Central memory CD8-positive, alpha-beta T cell (primary cell): ENCODE measurements around the gene ZNF668.
A peak's percentile ranks its signal among the peaks of the same experiment; 100 is the strongest.

ENCODE experiments used
- ATAC-seq: fragments of 150-1000 bp; cut with Tn5 transposase; replicated peaks from 2 replicates; pipeline ENCODE4 v1.10.0; 2022; ENCODE audit warnings: mild to moderate bottlenecking, moderate FRiP score, moderate number of reproducible peaks; ENCODE audit not compliant: poor library complexity, severe bottlenecking; ENCODE audit errors: extremely low read depth
- DNase-seq, 2 donors: peaks; one replicate each; pipeline ENCODE4 v3.0.0; 2021; ENCODE audit warnings: low spot score in 2 of 2
- H3K27ac Mint-ChIP-seq: one replicate; pipeline ENCODE4 v1.8.0; 2022; ENCODE audit warnings: low read depth, mild to moderate bottlenecking, moderate library complexity, mixed read lengths
- H3K27me3 Mint-ChIP-seq: one replicate; pipeline ENCODE4 v1.8.0; 2022; ENCODE audit warnings: mixed read lengths
- H3K36me3 Mint-ChIP-seq: one replicate; pipeline ENCODE4 v1.8.0; 2022; ENCODE audit warnings: mild to moderate bottlenecking, moderate library complexity, mixed read lengths; ENCODE audit not compliant: insufficient read depth
- H3K4me1 Mint-ChIP-seq: one replicate; pipeline ENCODE4 v1.8.0; 2022; ENCODE audit warnings: mixed read lengths
- H3K4me3 Mint-ChIP-seq: one replicate; pipeline ENCODE4 v1.8.0; 2022; ENCODE audit warnings: mild to moderate bottlenecking, moderate library complexity, mixed read lengths
- H3K9me3 Mint-ChIP-seq: one replicate; pipeline ENCODE4 v1.8.0; 2022; ENCODE audit warnings: mixed read lengths

ZNF668 gene

GRCh38 chr16:31083081-31083480 is 9.0 kb upstream of the ZNF668 start:
- Mint-ChIP-seq H3K27me3 (no peaks in the 10 kb centered on the region), H3K27ac (no peak overlapping the region), H3K36me3 (peaks cover 13% of the 10 kb centered on the region), H3K9me3 (no peaks in the 10 kb centered on the region), H3K4me3 (no peak overlapping the region), H3K4me1 (peaks cover 13% of the 10 kb centered on the region)
- no peak for ATAC-seq
- no peak for DNase-seq

GRCh38 chr16:31082368-31083045 is 8.5 kb upstream of the ZNF668 start:
- Mint-ChIP-seq H3K4me3 (no peak overlapping the region), H3K27me3 (no peaks in the 10 kb centered on the region), H3K27ac (peak overlapping the region; percentile 78), H3K4me1 (peaks cover 13% of the 10 kb centered on the region), H3K9me3 (no peaks in the 10 kb centered on the region), H3K36me3 (peaks cover 17% of the 10 kb centered on the region)
- no peak for ATAC-seq
- DNase-seq, result no peak

- H3K4me1 Mint-ChIP-seq, result peaks cover 15% of the 10 kb centered on the region
- no peaks in the 10 kb centered on the region for H3K27me3 Mint-ChIP-seq
- H3K4me3 Mint-ChIP-seq, result no peak overlapping the region
- DNase-seq (no peak), ATAC-seq (no peak)
- H3K36me3 Mint-ChIP-seq, result peaks cover 21% of the 10 kb centered on the region
- no peaks in the 10 kb centered on the region for H3K9me3 Mint-ChIP-seq
- H3K27ac Mint-ChIP-seq, result peak overlapping the region; percentile 78
These were observed 7.7 kb upstream of the ZNF668 start for GRCh38 chr16:31081428-31082351.

- Mint-ChIP-seq H3K4me1 (peaks cover 15% of the 10 kb centered on the region), H3K9me3 (no peaks in the 10 kb centered on the region), H3K27me3 (no peaks in the 10 kb centered on the region), H3K27ac (peak overlapping the region; percentile 53), H3K4me3 (no peak overlapping the region), H3K36me3 (peaks cover 21% of the 10 kb centered on the region)
- DNase-seq, result no peak
- ATAC-seq, result no peak
These were observed 6.8 kb upstream of the ZNF668 start for GRCh38 chr16:31080756-31081419.

- Mint-ChIP-seq H3K4me3 (no peak overlapping the region), H3K9me3 (no peaks in the 10 kb centered on the region), H3K4me1 (peaks cover 17% of the 10 kb centered on the region), H3K27ac (peak overlapping the region; percentile 22), H3K36me3 (peaks cover 19% of the 10 kb centered on the region), H3K27me3 (no peaks in the 10 kb centered on the region)
- no peak for DNase-seq
- no peak for ATAC-seq
These were observed 6.1 kb upstream of the ZNF668 start for GRCh38 chr16:31080035-31080629.

- H3K27ac Mint-ChIP-seq, result no peak overlapping the region
- H3K9me3 Mint-ChIP-seq, result no peaks in the 10 kb centered on the region
- H3K4me3 Mint-ChIP-seq, result no peak overlapping the region
- peaks cover 23% of the 10 kb centered on the region for H3K36me3 Mint-ChIP-seq
- H3K4me1 Mint-ChIP-seq, result peaks cover 24% of the 10 kb centered on the region
- ATAC-seq, result no peak
- no peak for DNase-seq
- no peaks in the 10 kb centered on the region for H3K27me3 Mint-ChIP-seq
These were observed 5.4 kb upstream of the ZNF668 start for GRCh38 chr16:31079342-31079944.

- ATAC-seq, result no peak
- Mint-ChIP-seq H3K4me3 (no peak overlapping the region), H3K27me3 (no peaks in the 10 kb centered on the region), H3K36me3 (peaks cover 22% of the 10 kb centered on the region), H3K4me1 (peaks cover 25% of the 10 kb centered on the region), H3K9me3 (no peaks in the 10 kb centered on the region), H3K27ac (no peak overlapping the region)
- DNase-seq, result no peak
These were observed 4.7 kb upstream of the ZNF668 start for GRCh38 chr16:31078597-31079341.

- Mint-ChIP-seq H3K4me1 (peaks cover 28% of the 10 kb centered on the region), H3K4me3 (no peak overlapping the region), H3K9me3 (no peaks in the 10 kb centered on the region), H3K27me3 (no peaks in the 10 kb centered on the region), H3K27ac (no peak overlapping the region), H3K36me3 (peaks cover 24% of the 10 kb centered on the region)
- no peak for ATAC-seq
- no peak for DNase-seq
These were observed 3.8 kb upstream of the ZNF668 start for GRCh38 chr16:31077592-31078396.

- ATAC-seq (no peak), DNase-seq (no peak)
- Mint-ChIP-seq H3K27ac (peak overlapping the region; percentile 59), H3K4me1 (peaks cover 31% of the 10 kb centered on the region), H3K27me3 (no peaks in the 10 kb centered on the region), H3K4me3 (no peak overlapping the region), H3K36me3 (peaks cover 27% of the 10 kb centered on the region), H3K9me3 (no peaks in the 10 kb centered on the region)
These were observed 3.0 kb upstream of the ZNF668 start for GRCh38 chr16:31077024-31077423.

- no peaks in the 10 kb centered on the region for H3K9me3 Mint-ChIP-seq
- peak overlapping the region; percentile 27 for H3K4me3 Mint-ChIP-seq
- ATAC-seq (no peak), DNase-seq (no peak)
- H3K27me3 Mint-ChIP-seq, result no peaks in the 10 kb centered on the region
- peaks cover 27% of the 10 kb centered on the region for H3K36me3 Mint-ChIP-seq
- no peak overlapping the region for H3K27ac Mint-ChIP-seq
- H3K4me1 Mint-ChIP-seq, result peaks cover 35% of the 10 kb centered on the region
These were observed 2.3 kb upstream of the ZNF668 start for GRCh38 chr16:31076319-31076718.

- Mint-ChIP-seq H3K36me3 (peaks cover 24% of the 10 kb centered on the region), H3K4me3 (peak overlapping the region; percentile 87), H3K4me1 (peaks cover 35% of the 10 kb centered on the region), H3K27ac (peak overlapping the region; percentile 94), H3K9me3 (no peaks in the 10 kb centered on the region), H3K27me3 (no peaks in the 10 kb centered on the region)
- ATAC-seq (no peak), DNase-seq (no peak)
These were observed 759 bp upstream of the ZNF668 start for GRCh38 chr16:31074814-31075183.
